K562 (cell line): ENCODE measurements around the gene FASTKD3. TPM values are rescaled to one million over a fixed set of nuclear protein-coding genes. Genes with fewer than 3 reads are reported as not detected.

Experiments
- ATAC-seq: fragments of 200-7000 bp; cut with Tn5 transposase; 3 replicates; pipeline ENCODE4 v1.9.1; 2020; ENCODE audit warnings: moderate library complexity
- BruUV-seq: library from RNA; stranded (reverse); fragments of 400-500 nt; replicated peaks from 2 replicates; lab custom pipeline; 2021; lab: Mats Ljungman, UMichigan
- CTCF ChIA-PET: fragments of 300-600 bp; formaldehyde crosslinking; extraction: SDS; loops from one replicate; lab custom pipeline; 2021; ENCODE audit warnings: low intra/inter-chr PET ratio; lab: Yijun Ruan, JAX
- POLR2A ChIA-PET: fragments of 300-600, 350-650 bp; sonication (Branson Sonifier 250); formaldehyde crosslinking; extraction: SDS; loops from one replicate; lab custom pipeline; 2021; ENCODE audit warnings: antibody characterized with exemption, inconsistent platforms; lab: Yijun Ruan, JAX
- DNase-seq, 4 experiments: peaks; one replicate each; pipeline versions ENCODE4 v3.0.0 to v3.0.0-alpha.2; 2011 to 2018; ENCODE audit warnings: low spot score in 3 of 4, mixed read lengths in 3 of 4; ENCODE audit errors: extremely low read depth in 1 of 4
- FAIRE-seq: peaks from 2 replicates; lab custom pipeline; 2011; peaks lifted over from hg19 to GRCh38; lab: Jason Lieb, UNC
- H2AFZ ChIP-seq: 2 replicates; pipeline ENCODE4 v1.6.0; 2011; ENCODE audit warnings: low read depth, low read length, control low read depth, inconsistent platforms
- H3K27ac ChIP-seq: fragments of 200-600 bp; 3 replicates; pipeline ENCODE4 v1.8.0; 2011; ENCODE audit warnings: low read depth, mild to moderate bottlenecking, control low read depth, inconsistent platforms, low read length, moderate library complexity, mixed read lengths; ENCODE audit errors: extremely low read depth
- H3K27me3 ChIP-seq, 2 experiments: fragments of 300-600 bp in 1 of 2; 2 replicates in 1 of 2; 3 replicates in 1 of 2; pipeline versions ENCODE4 v1.6.0 to v1.8.0; 2011; ENCODE audit warnings: inconsistent platforms in 2 of 2, low read length in 2 of 2, mild to moderate bottlenecking in 1 of 2, mixed read lengths in 1 of 2, moderate library complexity in 1 of 2; ENCODE audit not compliant: control insufficient read depth in 2 of 2, insufficient read depth in 2 of 2
- H3K36me3 ChIP-seq: fragments of 300-600 bp; 3 replicates; pipeline ENCODE4 v1.8.0; 2011; ENCODE audit warnings: mild to moderate bottlenecking, low read length, inconsistent platforms; ENCODE audit not compliant: control insufficient read depth, insufficient read depth
- H3K4me1 ChIP-seq, 2 experiments: fragments of 200-600 bp in 1 of 2; replicated peaks in 1 of 2; 2 replicates in 1 of 2; 3 replicates in 1 of 2; pipeline versions ENCODE4 v1.5.1 to v1.8.0; 2011; ENCODE audit warnings: inconsistent platforms in 2 of 2, low read length in 2 of 2, mild to moderate bottlenecking in 1 of 2, mixed read lengths in 1 of 2, moderate library complexity in 1 of 2; ENCODE audit not compliant: control insufficient read depth in 2 of 2, insufficient read depth in 2 of 2
- H3K4me2 ChIP-seq: 2 replicates; pipeline ENCODE4 v1.6.1; 2011; ENCODE audit warnings: low read length, control low read depth, inconsistent platforms, mixed read lengths; ENCODE audit not compliant: insufficient read depth
- H3K4me3 ChIP-seq: fragments of 200-600 bp; sonication (generic), shearing (Covaris generic); 2 replicates; pipeline ENCODE4 v1.5.1; 2016; ENCODE audit warnings: control low read depth, inconsistent platforms
- H3K79me2 ChIP-seq: fragments of 200-600 bp; 3 replicates; pipeline ENCODE4 v1.8.0; 2011; ENCODE audit warnings: low read length, inconsistent platforms; ENCODE audit not compliant: control insufficient read depth, insufficient read depth
- H3K9ac ChIP-seq, 2 experiments: 2 replicates each; pipeline versions ENCODE4 v1.6.0 to v1.6.1; 2011; ENCODE audit warnings: low read depth in 2 of 2, low read length in 2 of 2, control low read depth in 1 of 2, inconsistent platforms in 1 of 2, mild to moderate bottlenecking in 1 of 2, mixed read lengths in 1 of 2; ENCODE audit not compliant: insufficient read depth in 1 of 2
- H3K9me1 ChIP-seq: one replicate; pipeline ENCODE4 v1.6.0; 2011; ENCODE audit warnings: inconsistent platforms, mild to moderate bottlenecking, low read length, moderate library complexity; ENCODE audit not compliant: control insufficient read depth, insufficient read depth
- H3K9me3 ChIP-seq: replicated peaks from 2 replicates; pipeline ENCODE4 v1.5.1; 2011; ENCODE audit warnings: low read depth, low read length, inconsistent platforms; ENCODE audit not compliant: control insufficient read depth, insufficient read depth
- H4K20me1 ChIP-seq: replicated peaks from 2 replicates; pipeline ENCODE4 v1.6.1; 2011; ENCODE audit warnings: low read length, inconsistent platforms, mixed read lengths; ENCODE audit not compliant: control insufficient read depth, insufficient read depth
- ARNT ChIP-seq, 2 experiments: fragments of 450-650 bp; IDR thresholded peaks; 2 replicates each; pipeline ENCODE4 v1.6.1; 2016; ENCODE audit warnings: mild to moderate bottlenecking in 1 of 2
- CCAR2 ChIP-seq: fragments of 200-400 bp; formaldehyde crosslinking; IDR thresholded peaks from 2 replicates; pipeline ENCODE4 v1.6.1; 2017; ENCODE audit warnings: mild to moderate bottlenecking, low read depth, low read length
- HDAC2 ChIP-seq: fragments of 450-650 bp; IDR thresholded peaks from 2 replicates; pipeline ENCODE4 v1.6.1; 2016; ENCODE audit warnings: mild to moderate bottlenecking
- KDM2B ChIP-seq: fragments of 250-450 bp; sonication (Bioruptor Pico); IDR thresholded peaks from 2 replicates; pipeline ENCODE4 v1.8.0; 2021; ENCODE audit warnings: mild to moderate bottlenecking, moderate library complexity
- KDM4B ChIP-seq, 2 experiments: fragments of 450-650 bp in 1 of 2; sonication (generic) in 1 of 2; IDR thresholded peaks; 2 replicates each; pipeline ENCODE4 v1.6.1; 2016 to 2017; ENCODE audit warnings: borderline replicate concordance in 2 of 2, antibody characterized with exemption in 1 of 2, low read depth in 1 of 2, mild to moderate bottlenecking in 1 of 2
- POLR3A ChIP-seq: IDR thresholded peaks from 2 replicates; pipeline ENCODE4 v1.6.1; 2011; ENCODE audit warnings: borderline replicate concordance, mild to moderate bottlenecking, moderate library complexity; ENCODE audit not compliant: insufficient read length, insufficient read depth; ENCODE audit errors: extremely low read depth
- TCF3 ChIP-seq: sonication (generic); formaldehyde crosslinking; IDR thresholded peaks from 2 replicates; pipeline ENCODE4 v1.4.0; 2020; ENCODE audit warnings: mild to moderate bottlenecking, missing genetic modification reagents
- TEAD2 ChIP-seq: fragments of 450-650 bp; IDR thresholded peaks from 2 replicates; pipeline ENCODE4 v1.6.1; 2016; ENCODE audit warnings: missing genetic modification characterization, control low read depth, missing compliant biosample characterization
- ZFP91 ChIP-seq: sonication (generic); formaldehyde crosslinking; IDR thresholded peaks from 2 replicates; pipeline ENCODE4 v1.8.0; 2022; ENCODE audit warnings: mild to moderate bottlenecking, missing genetic modification reagents
- ZNF398 ChIP-seq: fragments of 250-450 bp; sonication (Bioruptor Pico); IDR thresholded peaks from 2 replicates; pipeline ENCODE4 v1.8.0; 2021; ENCODE audit warnings: moderate library complexity, mild to moderate bottlenecking, inconsistent platforms
- ZNF644 ChIP-seq: fragments of 200-800 bp; sonication (Bioruptor generic); IDR thresholded peaks from 2 replicates; pipeline ENCODE4 v1.6.1; 2016; ENCODE audit warnings: low read depth, missing genetic modification characterization, missing compliant biosample characterization
- WGBS: fragments of 100-300 bp; shearing (Covaris generic); methylation state at CpG from one replicate; pipeline ENCODE4 v1.1.6; 2016; ENCODE audit warnings: low coverage, mixed read lengths; ENCODE audit not compliant: insufficient coverage; ENCODE audit errors: missing lambda C conversion rate; 5-methylcytosine and 5-hydroxymethylcytosine counted together
- in situ Hi-C: fragments of 300-500 bp; cut with MboI; formaldehyde crosslinking; loops from 4 replicates; pipeline ENCODE4 v1.15.0; 2018; ENCODE audit warnings: inconsistent platforms, mixed read lengths
- intact Hi-C: fragments of 100-400 bp; cut with micrococcal nuclease; formaldehyde crosslinking; loops from 2 replicates; pipeline ENCODE4 v1.14.2; 2022
- polyA plus RNA-seq, 8 experiments: library from polyadenylated mRNA; depleted of rRNA in 4 of 8; stranded (reverse) in 5 of 8; unstranded in 3 of 8; fragments of >200 nt; fragmentation: Nextera tagmentation in 2 of 8; fragmentation: Illumina TruSeq in 1 of 8; extraction: Ambion mirVana in 2 of 8; extraction: Trizol in 1 of 8; gene quantifications; 2 replicates each; pipeline versions ENCODE4 v1.2.1 to v1.2.3, GENCODE V29; 2011 to 2014; ENCODE audit warnings: inconsistent platforms in 1 of 8, missing spikeins in 1 of 8
- total RNA-seq, 7 experiments: library from RNA; depleted of rRNA in 6 of 7; stranded (reverse); fragments of >200 nt in 6 of 7; fragmentation: Illumina TruSeq in 2 of 7; extraction: Trizol in 2 of 7; gene quantifications; 2 replicates each; pipeline versions ENCODE4 v1.2.1 to v1.2.3, GENCODE V29; 2011 to 2021; ENCODE audit warnings: low replicate concordance in 1 of 7

The FASTKD3 gene
- total and polyA plus RNA-seq, 9 of the 15 experiments (the other 6 are each of a cell fraction or from before 2014, with no cell fraction given) = 17.1 to 149 (median 47.5) TPM

- TF ChIP-seq POLR3A (no peak), TEAD2 (tag) (no peak), KDM2B (no peak), ARNT (IDR thresholded peaks at IDR 0.05) (no peak), ZNF644 (tag) (no peak)
Observed at GRCh38 chr5:7897014-7897600, 28.3 kb upstream of the FASTKD3 start (continued).

GRCh38 chr5:7894860-7895259 is 26.0 kb upstream of the FASTKD3 start:
- intact Hi-C loops = no loop called here
- in situ Hi-C loops = no loop called here
- Histone ChIP-seq H3K4me2 (no peak overlapping the region), H2AFZ (no peak overlapping the region), H3K9me3 (no peaks in the 10 kb centered on the region), H3K9ac (no peak overlapping the region), H3K4me3 (no peak overlapping the region), H4K20me1 (no peaks in the 10 kb centered on the region), H3K79me2 (no peaks in the 10 kb centered on the region), H3K27ac (no peak overlapping the region), H3K36me3 (peaks cover 98% of the 10 kb centered on the region), H3K27me3 (no peaks in the 10 kb centered on the region), H3K9me1 (no peaks in the 10 kb centered on the region), H3K4me1 (no peaks in the 10 kb centered on the region)
- CTCF ChIA-PET = no interaction called here
- POLR2A ChIA-PET = no interaction called here
- FAIRE-seq (no peak), ATAC-seq (no peak), DNase-seq (no peak)
- 91% methylated on average over 2 of the region's 2 CpGs for WGBS
- no TSS peak for BruUV-seq
- no peak for TF ChIP-seq KDM2B
- no peak for TF ChIP-seq TCF3 (CRISPR knock-in tag)
- no peak for TF ChIP-seq KDM4B (IDR thresholded peaks at IDR 0.05; ENCODE audit: borderline replicate concordance in 2 of 2, low read depth in 1 of 2)
- TF ChIP-seq CCAR2 = no peak
- no peak for TF ChIP-seq HDAC2
- no peak for TF ChIP-seq ZNF398 (CRISPR knock-in tag)
- no peak for TF ChIP-seq ZFP91 (CRISPR knock-in tag)
